ENCODE data around the gene YAF2.

YAF2 gene

DNA sequence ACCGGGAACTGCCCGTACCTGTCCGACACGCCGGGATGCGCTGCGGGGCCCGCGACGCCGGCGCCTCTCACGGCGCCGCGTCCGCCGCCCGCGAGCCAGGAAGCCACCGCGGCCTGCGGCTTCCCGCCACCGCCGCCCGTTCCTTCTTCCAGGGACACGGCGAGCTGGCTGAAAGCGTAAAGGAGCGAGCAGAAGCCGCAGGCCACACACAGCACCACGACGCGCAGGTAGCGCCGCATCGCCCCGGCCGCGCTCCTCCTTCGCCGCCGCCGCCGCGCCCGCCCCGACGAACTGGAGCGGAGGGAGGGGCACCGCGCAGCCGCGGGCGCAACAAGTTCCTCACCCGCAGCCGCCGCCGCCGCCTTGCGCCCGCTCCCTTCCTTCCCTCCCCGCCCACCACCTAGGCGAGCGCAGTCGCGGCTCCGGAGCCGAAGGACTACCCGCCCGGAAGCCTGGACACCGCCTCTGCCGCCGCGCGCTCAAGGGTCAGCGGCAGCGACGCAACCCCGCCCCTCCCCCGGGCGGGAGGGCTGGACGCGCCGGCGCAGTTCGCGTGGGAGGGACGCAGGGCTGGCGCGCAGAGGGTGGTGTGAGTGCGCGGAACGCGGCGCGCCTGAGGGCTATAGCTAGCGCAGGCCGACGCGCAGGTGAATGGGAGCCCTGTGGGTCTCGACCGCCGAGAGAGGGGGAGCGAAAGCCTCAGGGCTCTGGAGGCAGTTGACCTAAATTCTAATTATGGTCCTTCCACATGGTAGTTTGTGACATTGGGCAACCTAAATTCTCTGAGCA lies 93.4 kb downstream of the YAF2 start, which contains the start of gene GXYLT1:
GXYLT1 (minus strand) TSS at position 467 of the 789 bp plus-strand sequence; CDS start at position 239, 228 bp downstream.
- peak; percentile 95 for DNase-seq (ENCODE audit: low read depth)

GRCh38 chr12:42144158-42144407 lies 94.0 kb downstream of the YAF2 start:
- DNase-seq (ENCODE audit: low read depth) = no peak

DNA sequence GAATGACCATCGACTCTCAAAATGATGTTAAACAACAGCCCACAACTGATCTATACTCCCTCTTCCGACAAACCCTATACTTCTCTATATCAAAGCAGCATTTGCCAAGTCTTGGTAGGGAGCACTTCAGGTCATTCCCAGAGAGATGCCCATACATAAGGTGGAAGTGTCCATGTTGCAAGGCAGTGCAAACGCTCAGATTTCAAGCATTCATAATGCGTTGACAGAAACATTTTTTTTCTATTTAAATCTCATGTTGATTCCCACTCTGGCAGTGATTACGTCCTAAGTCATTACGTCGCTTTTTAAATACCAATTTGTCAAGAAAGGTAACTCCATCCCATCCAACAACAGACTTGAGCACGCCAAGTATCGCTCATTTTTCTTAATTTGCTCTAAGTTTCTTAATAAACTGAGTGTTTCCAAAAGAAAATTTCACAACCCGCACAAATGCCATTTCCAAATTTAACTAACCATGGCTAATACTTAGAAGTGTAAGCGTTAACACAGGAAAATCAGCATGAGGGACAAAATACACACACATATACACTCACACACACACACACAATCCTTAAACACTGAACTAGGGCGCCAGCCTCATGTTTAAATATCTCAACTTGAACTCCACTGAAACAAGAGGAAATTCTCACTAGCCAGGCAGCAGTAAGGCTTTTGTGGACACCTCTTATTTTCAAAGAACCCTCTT lies 94.4 kb downstream of the YAF2 start:
- peak; percentile 47 for DNase-seq (ENCODE audit: low read depth)

DNA sequence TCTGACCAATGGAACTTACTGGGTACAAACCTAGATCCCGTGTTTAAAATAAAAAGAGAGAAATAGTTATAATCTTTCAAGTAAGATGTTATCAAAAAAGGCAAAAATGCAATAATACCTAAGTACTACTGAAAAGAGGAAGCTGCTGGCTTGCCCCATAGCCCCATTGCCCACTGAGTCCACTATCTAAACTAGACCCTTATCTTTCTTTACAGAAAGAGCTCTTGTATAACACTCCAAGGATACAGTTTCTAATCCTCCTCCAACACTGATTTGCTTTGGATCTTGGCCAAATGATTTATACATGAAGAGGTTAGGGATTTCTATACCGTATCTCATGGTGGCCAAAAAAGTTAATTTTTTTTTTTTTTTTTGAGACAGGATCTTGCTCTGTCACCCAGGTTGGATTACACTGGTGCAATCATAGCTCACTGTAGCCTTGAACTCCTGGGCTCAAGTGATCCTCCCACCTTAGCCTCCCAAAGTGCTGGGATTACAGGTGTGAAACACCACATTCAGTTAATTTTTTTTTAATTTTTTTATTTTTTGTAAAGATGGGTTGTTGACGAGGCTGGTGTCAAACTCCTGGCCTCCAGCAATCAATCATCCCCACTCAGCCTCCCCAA lies 96.0 kb downstream of the YAF2 start:
- no peak for DNase-seq (ENCODE audit: low read depth)

DNA sequence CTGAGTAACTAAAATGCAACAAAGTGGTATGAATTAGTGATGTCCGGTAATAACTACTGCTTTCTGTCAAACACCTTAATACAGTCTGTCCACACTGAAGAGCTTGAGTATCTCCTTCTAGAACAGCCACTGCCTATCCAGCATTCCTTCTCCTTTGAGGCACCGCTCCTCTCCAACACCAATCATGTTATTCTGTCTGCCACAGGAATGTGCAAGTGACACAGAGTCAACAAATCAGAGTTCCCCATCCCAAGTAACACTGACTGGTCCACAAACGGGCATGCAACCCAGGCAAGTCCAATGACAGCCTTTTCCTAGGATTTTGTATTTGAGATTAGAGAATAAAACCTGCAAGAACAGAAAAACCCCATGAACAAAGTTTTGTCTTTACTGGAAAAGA lies 97.1 kb downstream of the YAF2 start:
- DNase-seq (ENCODE audit: low read depth) = peak; percentile 61

- peak; percentile 88 for DNase-seq (ENCODE audit: low read depth)
Measured at GRCh38 chr12:42135259-42135814, 102.7 kb downstream of the YAF2 start.

DNA sequence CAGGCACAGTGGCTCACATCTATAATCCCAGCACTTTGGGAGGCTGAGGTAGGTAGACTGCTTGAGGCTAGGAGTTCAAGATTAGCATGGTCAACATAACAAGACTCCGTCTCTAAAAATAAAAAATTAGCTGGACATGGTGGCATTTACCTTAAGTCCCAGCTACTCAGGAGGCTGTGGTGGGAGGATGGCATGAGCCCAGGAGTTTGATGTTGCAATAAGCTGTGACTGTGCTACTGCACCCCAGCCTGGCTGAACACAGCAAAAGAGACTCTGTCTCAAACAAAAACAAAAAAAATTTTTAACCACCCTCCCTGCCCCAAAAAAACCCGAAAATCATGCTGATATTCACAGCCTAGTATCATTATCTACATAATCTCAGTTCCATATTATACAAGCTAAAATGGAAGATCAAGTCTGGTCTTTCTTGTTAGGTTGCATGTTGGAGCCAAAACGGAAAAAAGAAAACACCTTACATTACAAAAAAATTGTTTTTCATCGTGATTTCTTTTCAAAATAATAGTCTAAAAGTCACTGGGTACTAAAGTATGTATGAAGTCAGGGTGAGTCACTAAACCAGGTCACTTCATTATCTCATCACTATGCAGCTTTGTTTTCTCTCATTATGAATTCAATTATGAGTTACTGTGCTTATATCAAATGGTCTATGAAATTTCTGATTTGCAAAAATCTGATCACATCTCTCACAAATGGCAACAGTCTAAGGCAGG lies 107.2 kb downstream of the YAF2 start:
- peak; percentile 77 for DNase-seq (ENCODE audit: low read depth)

GRCh38 chr12:42129595-42130204 lies 108.3 kb downstream of the YAF2 start:
- DNase-seq (ENCODE audit: low read depth) = peak; percentile 78

DNA sequence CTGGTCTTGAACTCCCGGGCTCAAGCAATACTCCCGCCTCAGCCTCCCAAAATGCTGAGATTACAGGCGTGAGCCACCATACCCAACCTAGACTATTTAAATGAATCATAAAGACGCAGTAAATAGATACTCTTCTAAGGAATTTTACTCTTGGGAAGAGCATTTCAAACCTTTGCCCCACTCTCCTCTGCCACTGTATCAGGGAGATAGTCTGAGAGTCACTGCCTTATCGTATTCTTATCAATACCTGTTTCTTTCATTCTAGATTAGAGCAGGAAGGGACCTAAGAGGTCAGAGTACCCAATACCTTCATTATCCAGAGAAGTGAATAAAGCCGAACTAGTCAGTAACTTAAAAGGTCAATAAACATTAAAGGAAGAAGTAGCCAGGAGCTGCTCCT lies 109.2 kb downstream of the YAF2 start:
- no peak for DNase-seq (ENCODE audit: low read depth)

- peak; percentile 37 for DNase-seq (ENCODE audit: low read depth)
Measured at GRCh38 chr12:42128327-42128726, 109.7 kb downstream of the YAF2 start.

GRCh38 chr12:42126963-42127362 lies 111.1 kb downstream of the YAF2 start:
- DNase-seq (ENCODE audit: low read depth) = no peak

- no peak for DNase-seq (ENCODE audit: low read depth)
Measured at GRCh38 chr12:42125388-42125767, 112.7 kb downstream of the YAF2 start.

- DNase-seq (ENCODE audit: low read depth) = no peak
Measured at GRCh38 chr12:42124764-42125387, 113.2 kb downstream of the YAF2 start.

DNA sequence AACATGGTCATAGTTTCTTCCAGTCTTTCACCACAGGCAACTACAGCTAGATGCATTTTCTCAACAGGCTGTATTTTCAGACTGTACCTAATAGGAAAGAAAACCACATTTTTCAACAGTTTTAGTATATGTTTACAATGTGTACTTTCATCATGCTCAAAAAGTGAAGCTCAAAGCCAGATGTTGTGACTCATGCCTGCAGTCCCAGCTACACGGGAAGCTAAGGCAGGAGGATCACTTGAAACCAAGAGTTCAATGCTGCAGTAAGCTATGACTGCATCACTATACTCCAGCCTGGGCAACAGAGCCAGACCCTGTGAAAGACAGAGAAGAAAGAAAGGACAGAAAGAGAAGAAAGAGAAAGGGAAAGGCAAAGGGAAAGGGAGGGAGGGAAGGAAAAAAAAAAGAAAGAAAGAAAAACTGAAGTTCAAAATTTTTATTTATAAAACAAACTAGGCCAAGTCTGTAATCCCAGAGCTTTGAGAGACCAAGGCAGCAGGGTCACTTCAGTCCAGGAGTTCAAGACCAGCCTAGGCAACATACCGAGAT lies 118.9 kb downstream of the YAF2 start:
- DNase-seq (ENCODE audit: low read depth) = peak; percentile 95

DNA sequence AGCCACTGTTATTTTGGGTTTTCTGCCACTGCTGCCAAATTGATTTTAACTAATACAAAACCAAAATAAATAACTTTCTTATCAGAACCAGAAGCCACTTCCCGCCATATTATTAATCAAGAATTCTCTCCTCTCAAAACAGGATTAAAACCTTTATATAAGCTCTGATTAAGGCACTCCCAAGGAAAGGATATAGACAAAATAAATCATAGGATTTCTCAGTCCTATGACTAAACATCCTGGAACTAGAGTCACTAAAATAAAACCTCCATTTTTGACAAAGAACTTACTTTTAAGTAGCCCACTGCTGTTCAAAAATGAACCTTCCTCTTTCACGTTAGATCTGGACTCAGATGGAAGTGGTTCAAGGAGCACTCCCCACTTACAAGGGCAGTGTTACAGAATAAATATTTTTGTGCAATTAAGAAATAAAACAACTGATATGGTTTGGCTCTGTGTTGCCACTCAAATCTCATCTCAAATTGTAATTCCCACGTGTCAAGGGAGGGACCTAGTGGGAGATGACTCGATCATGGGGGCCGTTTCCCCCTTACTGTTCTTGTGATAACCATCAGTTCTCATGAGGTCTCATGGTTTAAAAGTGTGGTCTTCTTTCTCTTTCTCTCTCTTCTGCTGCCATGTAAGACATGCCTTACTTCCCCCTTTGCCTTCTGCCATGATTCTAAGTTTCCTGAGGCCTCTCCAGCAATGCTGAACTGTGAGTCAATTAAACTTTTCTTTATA lies 119.7 kb downstream of the YAF2 start:
- DNase-seq (ENCODE audit: low read depth) = peak; percentile 23

DNA sequence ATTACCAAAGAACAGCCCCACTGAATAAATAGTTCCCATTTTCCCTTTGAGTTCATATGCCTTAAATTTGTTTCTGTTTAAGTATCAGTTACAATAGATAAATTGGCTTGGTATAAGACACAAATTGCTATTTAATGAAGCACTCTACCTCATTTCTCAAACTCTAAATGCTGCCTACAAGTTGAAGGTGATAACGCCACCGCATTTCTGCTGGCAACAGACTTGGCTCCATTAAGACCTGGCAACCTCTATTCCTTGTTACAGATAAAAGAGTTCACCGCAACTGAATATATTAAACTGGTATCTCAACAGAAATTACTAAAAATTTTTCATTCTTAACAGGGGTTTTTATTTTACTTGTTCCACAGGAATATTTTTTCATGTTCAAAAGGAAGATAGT lies 129.0 kb downstream of the YAF2 start:
- DNase-seq (ENCODE audit: low read depth) = no peak
